ENCODE measurements around the gene MAPK10.
"Not testable (repeated sequence)": the region's sequence is repeated elsewhere in the genome, so short reads cannot be mapped to it uniquely, and the experiment has no call there.

The MAPK10 gene

DNA sequence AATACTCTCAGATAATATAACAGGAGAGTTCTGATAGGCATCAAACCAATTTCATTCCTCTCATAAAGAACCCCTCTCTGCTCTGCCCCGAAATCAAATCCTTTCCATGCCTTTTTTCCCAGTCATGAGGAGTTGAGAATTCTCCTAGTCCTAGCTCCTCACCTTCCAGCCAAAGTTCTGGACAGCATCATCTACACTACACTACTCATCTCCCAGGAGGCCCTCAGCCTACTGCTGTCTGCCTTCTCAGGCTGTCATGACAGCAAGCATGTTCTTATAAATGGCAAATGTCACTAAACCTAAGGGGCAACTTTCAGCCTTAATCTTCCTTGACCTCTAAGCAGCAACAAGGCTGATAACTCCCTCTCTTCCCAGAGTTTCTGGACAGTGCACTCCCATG lies 26.6 kb downstream of the MAPK10 start:
- H3K4me3 ChIP-seq (ENCODE audit: low read depth, low read length), result no peak overlapping the region
- no peak for TF ChIP-seq MYC (IDR thresholded peaks at IDR 0.05; ENCODE audit: low read depth, low read length)
- TF ChIP-seq, protein P1, sequence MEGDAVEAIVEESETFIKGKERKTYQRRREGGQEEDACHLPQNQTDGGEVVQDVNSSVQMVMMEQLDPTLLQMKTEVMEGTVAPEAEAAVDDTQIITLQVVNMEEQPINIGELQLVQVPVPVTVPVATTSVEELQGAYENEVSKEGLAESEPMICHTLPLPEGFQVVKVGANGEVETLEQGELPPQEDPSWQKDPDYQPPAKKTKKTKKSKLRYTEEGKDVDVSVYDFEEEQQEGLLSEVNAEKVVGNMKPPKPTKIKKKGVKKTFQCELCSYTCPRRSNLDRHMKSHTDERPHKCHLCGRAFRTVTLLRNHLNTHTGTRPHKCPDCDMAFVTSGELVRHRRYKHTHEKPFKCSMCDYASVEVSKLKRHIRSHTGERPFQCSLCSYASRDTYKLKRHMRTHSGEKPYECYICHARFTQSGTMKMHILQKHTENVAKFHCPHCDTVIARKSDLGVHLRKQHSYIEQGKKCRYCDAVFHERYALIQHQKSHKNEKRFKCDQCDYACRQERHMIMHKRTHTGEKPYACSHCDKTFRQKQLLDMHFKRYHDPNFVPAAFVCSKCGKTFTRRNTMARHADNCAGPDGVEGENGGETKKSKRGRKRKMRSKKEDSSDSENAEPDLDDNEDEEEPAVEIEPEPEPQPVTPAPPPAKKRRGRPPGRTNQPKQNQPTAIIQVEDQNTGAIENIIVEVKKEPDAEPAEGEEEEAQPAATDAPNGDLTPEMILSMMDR (IDR thresholded peaks at IDR 0.05; ENCODE audit: low read depth, low read length), result no peak
- no peak for DNase-seq (ENCODE audit: low read depth)

DNA sequence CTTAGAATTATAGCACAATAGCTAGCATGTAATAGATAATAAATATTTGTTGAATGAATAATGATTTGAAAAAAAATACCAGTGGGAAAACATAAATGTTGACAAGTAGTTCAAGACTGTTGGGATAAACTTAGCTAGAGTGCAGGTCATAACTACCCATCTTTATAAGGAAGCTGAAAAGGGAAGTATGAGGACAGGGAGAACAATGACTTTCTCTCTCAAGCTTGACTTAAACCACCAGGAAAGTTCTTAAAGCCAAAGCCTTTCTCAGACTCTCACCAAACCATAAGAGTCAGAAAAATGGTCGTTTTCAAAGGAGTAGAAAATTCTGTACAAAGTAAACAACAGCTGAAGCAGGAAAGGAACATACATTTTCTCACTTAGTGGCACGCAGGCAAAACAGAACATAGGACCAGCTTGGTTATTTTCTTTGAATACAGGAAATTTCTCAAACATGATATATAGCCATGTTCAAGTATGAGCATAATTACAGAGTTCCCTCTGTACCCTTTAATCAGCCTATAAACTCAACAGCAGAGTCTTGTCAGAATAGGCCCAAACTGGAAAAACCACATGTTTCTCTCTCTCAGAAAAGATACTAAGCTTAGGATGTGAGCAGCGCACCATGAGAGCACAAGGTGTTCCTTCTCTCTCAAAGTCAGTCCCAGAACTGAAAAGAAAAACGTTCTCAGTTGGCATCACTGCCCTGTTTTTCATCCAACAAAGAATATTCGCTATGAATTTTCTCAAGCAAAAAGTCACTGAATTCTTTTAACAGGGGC lies 28.7 kb downstream of the MAPK10 start:
- H3K4me3 ChIP-seq (ENCODE audit: low read depth, low read length), result no peak overlapping the region
- TF ChIP-seq MYC (IDR thresholded peaks at IDR 0.05; ENCODE audit: low read depth, low read length) (no peak), POLR2A (IDR thresholded peaks at IDR 0.05; ENCODE audit: extremely low read depth, insufficient read length) (no peak)
- TF ChIP-seq, protein P1 (IDR thresholded peaks at IDR 0.05; ENCODE audit: low read depth, low read length), result no peak
- TF ChIP-seq, protein P2, sequence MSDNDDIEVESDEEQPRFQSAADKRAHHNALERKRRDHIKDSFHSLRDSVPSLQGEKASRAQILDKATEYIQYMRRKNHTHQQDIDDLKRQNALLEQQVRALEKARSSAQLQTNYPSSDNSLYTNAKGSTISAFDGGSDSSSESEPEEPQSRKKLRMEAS (IDR thresholded peaks at IDR 0.05; ENCODE audit: low read depth, low read length), result no peak
- DNase-seq (ENCODE audit: low read depth), result peak; percentile 18

DNA sequence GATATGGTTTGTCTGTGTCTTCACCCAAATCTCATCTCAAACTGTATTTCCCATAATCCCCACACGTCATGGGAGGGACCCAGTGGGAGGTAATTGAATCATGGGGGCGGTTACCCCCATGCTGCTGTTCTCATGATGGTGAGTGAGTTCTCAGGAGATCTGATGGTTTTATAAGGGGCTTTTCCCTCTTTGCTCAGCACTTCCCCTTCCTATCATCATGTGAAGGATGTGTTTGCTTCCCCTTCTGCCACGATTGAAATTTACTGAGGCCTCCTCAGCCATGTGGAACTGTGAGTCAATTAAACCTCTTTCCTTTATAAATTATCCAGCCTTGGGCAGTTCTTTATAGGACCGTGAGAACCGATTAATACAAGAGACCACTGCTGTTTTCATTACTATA lies 29.4 kb downstream of the MAPK10 start:
- H3K4me3 ChIP-seq (ENCODE audit: low read depth, low read length); DNase-seq (ENCODE audit: low read depth): not testable (repeated sequence)

DNA sequence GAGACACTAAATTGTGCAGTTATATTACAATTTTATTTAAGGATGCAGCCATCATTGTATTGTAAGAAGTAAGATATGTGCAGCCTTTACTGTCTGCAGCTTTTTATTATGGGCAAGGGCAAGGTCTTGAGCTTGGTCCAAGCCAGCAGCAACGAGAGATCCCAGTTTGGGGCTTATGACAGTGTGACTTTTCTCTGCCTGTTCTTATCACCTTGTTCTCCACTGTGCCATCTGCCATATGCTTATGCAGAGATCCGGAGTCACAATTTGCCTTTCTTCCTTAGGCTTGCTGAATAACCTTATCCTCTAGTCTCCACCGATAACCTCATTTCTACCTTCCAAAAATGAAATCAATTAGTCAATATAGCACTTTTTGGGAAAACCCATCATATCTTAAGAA lies 30.4 kb downstream of the MAPK10 start:
- TF ChIP-seq POLR2A (IDR thresholded peaks at IDR 0.05; ENCODE audit: extremely low read depth, insufficient read length) (no peak), MYC (IDR thresholded peaks at IDR 0.05; ENCODE audit: low read depth, low read length) (no peak)
- TF ChIP-seq, protein P1 (IDR thresholded peaks at IDR 0.05; ENCODE audit: low read depth, low read length), result no peak
- TF ChIP-seq, protein P2 (IDR thresholded peaks at IDR 0.05; ENCODE audit: low read depth, low read length), result no peak
- no peak for DNase-seq (ENCODE audit: low read depth)
- H3K4me3 ChIP-seq (ENCODE audit: low read depth, low read length), result no peak overlapping the region

- DNase-seq (ENCODE audit: low read depth), result no peak
- no peak overlapping the region for H3K4me3 ChIP-seq (ENCODE audit: low read depth, low read length)
- TF ChIP-seq MYC (IDR thresholded peaks at IDR 0.05; ENCODE audit: low read depth, low read length) (no peak), POLR2A (IDR thresholded peaks at IDR 0.05; ENCODE audit: extremely low read depth, insufficient read length) (no peak)
- TF ChIP-seq, protein P2 (IDR thresholded peaks at IDR 0.05; ENCODE audit: low read depth, low read length), result no peak
- TF ChIP-seq, protein P1 (IDR thresholded peaks at IDR 0.05; ENCODE audit: low read depth, low read length), result no peak
Observed at GRCh38 chr4:86326400-86326799, 33.5 kb downstream of the MAPK10 start.

DNA sequence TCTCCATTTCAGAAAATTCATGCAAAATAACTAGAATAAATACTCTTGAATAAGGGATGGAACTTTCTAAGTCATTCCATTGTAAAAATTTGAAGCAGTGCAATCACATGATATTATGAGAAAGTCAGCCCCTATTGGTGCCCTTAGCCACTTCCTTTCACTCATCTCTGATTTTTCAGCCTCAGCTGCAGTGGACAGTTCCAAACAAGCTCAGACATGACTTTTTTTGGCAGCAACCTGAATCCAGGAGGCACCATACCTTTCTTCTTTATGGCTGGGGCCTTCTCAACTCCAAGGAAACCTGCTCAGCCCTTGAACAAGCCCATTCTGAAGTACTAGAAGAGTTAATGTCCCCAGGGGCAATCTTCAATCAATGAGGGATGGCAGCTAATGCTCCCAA lies 40.5 kb downstream of the MAPK10 start:
- no peak for TF ChIP-seq POLR2A (IDR thresholded peaks at IDR 0.05; ENCODE audit: extremely low read depth, insufficient read length)
- TF ChIP-seq, protein P1 (IDR thresholded peaks at IDR 0.05; ENCODE audit: low read depth, low read length), result no peak
- TF ChIP-seq, protein P2 (IDR thresholded peaks at IDR 0.05; ENCODE audit: low read depth, low read length), result no peak
- no peak for TF ChIP-seq MYC (IDR thresholded peaks at IDR 0.05; ENCODE audit: low read depth, low read length)
- H3K4me3 ChIP-seq (ENCODE audit: low read depth, low read length), result no peak overlapping the region
- no peak for DNase-seq (ENCODE audit: low read depth)

Data from NB4 (cell line).